ENCODE measurements around the gene SSRP1.
"Not testable (repeated sequence)": the region's sequence is repeated elsewhere in the genome, so short reads cannot be mapped to it uniquely, and the experiment has no call there.

SSRP1 gene

DNA sequence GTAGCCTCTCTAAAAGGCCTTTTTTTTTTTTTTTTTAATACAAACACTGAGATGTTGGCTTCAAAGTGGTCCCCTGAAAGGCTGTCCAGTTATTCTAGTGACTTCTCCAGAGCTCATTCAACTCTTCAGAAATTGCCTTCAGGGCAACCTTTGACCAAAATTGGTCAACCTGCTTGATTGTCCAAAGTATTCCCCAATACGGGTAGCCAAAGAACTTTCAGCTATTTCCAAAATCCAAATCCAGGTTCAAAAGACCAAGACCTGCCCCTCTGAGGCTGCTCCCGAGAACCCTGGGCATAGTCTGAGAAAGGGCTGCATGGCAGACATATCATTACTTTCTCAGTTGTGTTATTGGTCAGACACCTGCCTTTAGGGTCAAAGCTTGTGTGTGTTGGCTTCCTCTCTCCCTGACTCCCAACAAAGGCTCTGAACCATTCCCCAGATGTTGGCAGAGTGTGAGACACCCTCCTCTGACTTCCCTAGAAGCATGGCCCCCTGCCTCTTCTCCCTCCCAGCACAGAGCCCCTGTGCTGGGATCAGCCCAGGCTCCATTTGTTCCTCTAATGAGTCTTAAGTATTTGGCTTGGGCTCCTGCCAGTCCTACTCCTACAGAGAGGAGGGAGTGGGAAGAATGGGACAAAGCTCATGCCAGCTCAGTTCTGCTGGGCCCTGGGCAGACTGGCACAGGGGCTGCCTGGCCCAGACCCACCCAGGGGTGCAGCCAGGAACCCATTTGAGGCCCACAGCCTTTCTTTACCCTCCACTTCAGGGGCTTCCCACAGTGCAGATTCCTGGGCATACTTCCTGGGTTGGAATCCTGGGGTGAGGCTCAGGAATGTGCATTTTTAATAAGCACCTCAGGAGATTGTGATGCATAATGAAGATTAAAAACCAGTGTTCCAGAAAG lies 41.2 kb downstream of the SSRP1 start:
- peaks cover 1% of the 10 kb centered on the region for H3K36me3 Mint-ChIP-seq (ENCODE audit: insufficient read depth)
- H3K27ac Mint-ChIP-seq (ENCODE audit: low read depth) = no peak overlapping the region
- peaks cover 21% of the 10 kb centered on the region for H3K27me3 Mint-ChIP-seq
- ATAC-seq (replicated peaks; ENCODE audit: extremely low read depth, poor library complexity, severe bottlenecking) (no peak), DNase-seq (ENCODE audit: low spot score in 2 of 2) (no peak)
- no peaks in the 10 kb centered on the region for H3K9me3 Mint-ChIP-seq
- H3K4me1 Mint-ChIP-seq = no peaks in the 10 kb centered on the region
- no peak overlapping the region for H3K4me3 Mint-ChIP-seq

DNA sequence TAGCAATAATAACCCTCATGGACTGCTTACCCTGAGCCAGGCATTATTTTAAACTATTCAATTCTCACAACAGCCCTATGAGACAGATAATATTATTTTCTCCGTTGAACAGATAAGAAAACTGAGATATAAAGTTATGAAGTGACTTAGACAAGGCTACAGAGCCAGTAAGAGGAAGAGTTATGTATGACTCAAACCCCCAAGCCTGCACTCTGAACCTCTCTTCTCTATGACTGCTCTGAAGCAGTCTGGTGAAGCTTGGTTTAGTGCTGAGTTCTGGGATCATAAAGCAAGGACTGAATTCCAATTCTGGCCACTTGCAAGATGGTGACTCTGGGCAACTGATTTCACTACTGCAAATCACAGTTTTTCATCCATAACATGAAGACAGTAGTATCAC lies 45.4 kb downstream of the SSRP1 start:
- H3K4me3 Mint-ChIP-seq = no peak overlapping the region
- H3K27me3 Mint-ChIP-seq = peaks cover 31% of the 10 kb centered on the region
- no peak overlapping the region for H3K27ac Mint-ChIP-seq (ENCODE audit: low read depth)
- H3K36me3 Mint-ChIP-seq (ENCODE audit: insufficient read depth) = peaks cover 1% of the 10 kb centered on the region
- no peaks in the 10 kb centered on the region for H3K9me3 Mint-ChIP-seq
- no peaks in the 10 kb centered on the region for H3K4me1 Mint-ChIP-seq
- no peak for DNase-seq (ENCODE audit: low spot score in 2 of 2)
- ATAC-seq (replicated peaks; ENCODE audit: extremely low read depth, poor library complexity, severe bottlenecking) = no peak

DNA sequence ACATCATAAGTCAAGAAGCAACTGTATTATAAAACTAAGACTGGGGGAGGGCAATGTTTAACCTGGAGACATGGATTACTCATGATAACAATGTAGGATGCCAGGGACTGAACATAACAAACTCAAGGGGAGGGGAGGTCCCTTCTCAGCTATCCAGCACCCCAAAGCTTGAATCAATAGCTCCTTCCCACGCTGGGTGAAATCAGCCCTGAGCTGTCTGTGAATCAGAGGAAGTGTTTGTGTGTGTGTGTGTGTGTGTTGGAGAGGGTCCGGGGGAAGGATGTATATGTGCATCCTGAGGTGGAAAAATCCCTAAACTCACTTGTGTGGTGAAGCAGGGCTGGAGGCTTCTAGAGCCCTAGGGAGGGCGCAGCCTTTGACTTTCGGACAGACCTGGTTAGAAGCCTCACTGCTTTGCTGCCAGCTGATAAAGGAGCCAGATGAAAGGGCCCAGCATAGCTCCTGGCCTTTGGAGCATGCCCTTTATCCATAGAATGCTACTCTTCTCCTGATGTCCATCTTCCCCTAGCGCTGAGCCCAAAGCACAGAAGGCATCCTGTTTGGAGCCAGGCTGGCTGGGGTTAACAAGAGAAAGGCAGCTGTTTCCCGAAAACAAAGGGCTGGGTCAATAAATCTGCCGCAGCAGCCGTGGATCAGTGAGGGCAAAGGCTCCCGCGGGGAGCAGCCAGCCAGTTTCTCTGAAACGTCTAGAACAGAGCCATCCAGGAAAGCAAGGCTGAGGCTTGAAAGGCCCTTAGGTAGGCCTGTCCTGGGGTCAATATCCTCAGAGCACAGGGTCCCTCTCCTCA lies 46.7 kb downstream of the SSRP1 start:
- ATAC-seq (replicated peaks; ENCODE audit: extremely low read depth, poor library complexity, severe bottlenecking) = no peak
- Mint-ChIP-seq H3K27ac (ENCODE audit: low read depth) (no peak overlapping the region), H3K4me1 (no peaks in the 10 kb centered on the region), H3K27me3 (peaks cover 31% of the 10 kb centered on the region), H3K4me3 (no peak overlapping the region), H3K36me3 (ENCODE audit: insufficient read depth) (no peaks in the 10 kb centered on the region), H3K9me3 (no peaks in the 10 kb centered on the region)
- DNase-seq (ENCODE audit: low spot score in 2 of 2) = no peak

DNA sequence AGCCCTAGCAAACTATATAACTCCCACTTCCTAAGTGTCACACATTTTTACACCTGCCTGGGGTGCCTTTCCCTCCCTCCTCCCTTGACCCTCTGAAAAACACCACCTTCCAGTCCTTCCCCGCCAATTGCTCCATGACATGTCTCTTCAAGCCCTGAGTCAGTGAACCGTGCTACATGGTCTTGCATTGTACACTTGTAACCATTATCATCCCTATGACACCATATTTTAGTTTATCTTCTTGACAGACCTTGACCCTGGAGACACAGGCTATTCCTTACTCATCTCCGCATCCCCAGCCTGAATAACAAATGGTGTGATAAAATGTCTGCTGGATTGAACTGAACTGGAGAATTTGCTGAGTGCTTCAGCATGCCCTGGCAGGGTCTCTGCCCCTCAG lies 47.8 kb downstream of the SSRP1 start:
- Mint-ChIP-seq H3K4me1 (no peaks in the 10 kb centered on the region), H3K27me3 (peaks cover 31% of the 10 kb centered on the region), H3K36me3 (ENCODE audit: insufficient read depth) (no peaks in the 10 kb centered on the region), H3K9me3 (no peaks in the 10 kb centered on the region), H3K4me3 (no peak overlapping the region), H3K27ac (ENCODE audit: low read depth) (no peak overlapping the region)
- DNase-seq (ENCODE audit: low spot score in 2 of 2) = no peak
- no peak for ATAC-seq (replicated peaks; ENCODE audit: extremely low read depth, poor library complexity, severe bottlenecking)

DNA sequence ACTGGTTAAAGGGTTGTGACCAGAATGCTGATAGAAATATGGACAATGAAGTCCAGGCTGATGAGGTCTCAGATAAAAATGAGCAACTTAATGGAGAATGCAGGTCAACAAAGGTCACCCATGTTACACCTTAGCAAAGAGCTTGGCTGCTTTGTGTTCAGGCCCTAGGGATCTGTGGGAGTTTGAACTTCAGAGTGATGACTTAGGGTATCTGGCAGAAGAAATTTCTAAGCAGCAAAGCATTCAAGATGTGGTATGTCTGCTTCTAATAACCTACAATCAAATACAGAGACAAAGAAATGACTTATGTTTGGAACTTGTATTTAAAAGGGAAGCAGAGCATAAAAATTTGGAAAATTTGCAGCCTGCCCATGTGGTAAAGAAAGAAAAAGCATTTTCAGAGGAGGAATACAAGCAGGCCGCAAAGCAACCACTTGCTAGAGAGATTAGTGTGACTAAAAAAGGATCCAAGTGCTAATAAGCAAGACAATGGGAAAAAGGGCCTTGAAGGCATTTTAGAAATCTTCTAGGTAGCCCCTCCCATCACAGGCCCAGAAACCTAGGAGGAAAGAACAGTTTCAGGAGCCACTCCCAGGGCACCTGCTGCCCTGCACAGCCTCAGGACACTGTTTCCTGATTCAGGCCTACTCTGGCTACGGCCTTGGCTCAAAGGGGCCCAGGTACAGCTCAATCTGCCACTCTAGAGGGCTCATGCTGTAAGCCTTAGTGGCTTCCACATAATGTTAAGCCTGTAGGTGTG lies 52.3 kb downstream of the SSRP1 start:
- no peaks in the 10 kb centered on the region for H3K9me3 Mint-ChIP-seq
- no peak overlapping the region for H3K27ac Mint-ChIP-seq (ENCODE audit: low read depth)
- peaks cover 15% of the 10 kb centered on the region for H3K27me3 Mint-ChIP-seq
- ATAC-seq (replicated peaks; ENCODE audit: extremely low read depth, poor library complexity, severe bottlenecking) = no peak
- DNase-seq (ENCODE audit: low spot score in 2 of 2) = no peak
- no peaks in the 10 kb centered on the region for H3K36me3 Mint-ChIP-seq (ENCODE audit: insufficient read depth)
- no peaks in the 10 kb centered on the region for H3K4me1 Mint-ChIP-seq
- no peak overlapping the region for H3K4me3 Mint-ChIP-seq

DNA sequence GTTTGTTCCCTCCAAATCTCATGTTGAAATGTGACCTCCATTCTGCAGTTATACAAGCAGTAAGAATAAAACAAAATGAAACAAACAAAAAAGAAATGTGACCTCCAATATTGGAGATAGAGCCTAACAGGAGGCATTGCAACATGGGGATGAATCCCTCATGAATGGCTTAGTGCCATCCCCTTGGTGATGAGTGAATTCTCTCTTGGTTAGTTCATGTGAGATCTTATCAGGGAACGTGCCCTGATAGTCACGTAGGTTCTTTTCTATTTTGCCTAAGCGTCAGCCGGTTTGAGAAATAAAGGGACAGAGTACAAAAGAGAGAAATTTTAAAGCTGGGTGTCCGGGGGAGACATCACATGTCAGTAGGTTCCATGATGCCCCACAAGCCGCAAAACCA lies 54.1 kb downstream of the SSRP1 start:
- H3K36me3 Mint-ChIP-seq (ENCODE audit: insufficient read depth); H3K4me3 Mint-ChIP-seq; DNase-seq (ENCODE audit: low spot score in 2 of 2); ATAC-seq (replicated peaks; ENCODE audit: extremely low read depth, poor library complexity, severe bottlenecking); H3K27ac Mint-ChIP-seq (ENCODE audit: low read depth); H3K4me1 Mint-ChIP-seq; H3K9me3 Mint-ChIP-seq: not testable (repeated sequence)
- H3K27me3 Mint-ChIP-seq = peaks cover 21% of the 10 kb centered on the region

DNA sequence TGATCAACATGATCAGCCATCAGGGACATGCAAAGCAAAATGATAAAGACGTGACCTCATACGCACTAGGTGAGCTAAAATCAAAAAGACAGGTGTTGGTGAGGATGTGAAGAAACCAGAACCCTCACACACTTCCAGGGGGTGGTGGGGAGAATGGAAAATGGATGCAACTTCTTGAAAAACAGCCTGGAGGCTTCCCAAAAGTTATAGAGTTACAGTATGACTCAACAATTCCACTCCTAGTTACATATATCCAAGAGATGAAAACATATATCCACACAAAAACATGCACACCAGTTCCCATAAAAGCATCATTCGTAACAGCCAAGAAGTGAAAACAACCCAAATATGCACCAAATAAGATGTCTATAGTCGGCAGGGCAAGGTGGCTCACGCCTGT lies 56.6 kb downstream of the SSRP1 start:
- Mint-ChIP-seq H3K27ac (ENCODE audit: low read depth) (no peak overlapping the region), H3K36me3 (ENCODE audit: insufficient read depth) (no peaks in the 10 kb centered on the region), H3K4me3 (no peak overlapping the region), H3K9me3 (no peaks in the 10 kb centered on the region), H3K27me3 (peaks cover 29% of the 10 kb centered on the region), H3K4me1 (peaks cover 5% of the 10 kb centered on the region)
- no peak for ATAC-seq (replicated peaks; ENCODE audit: extremely low read depth, poor library complexity, severe bottlenecking)
- no peak for DNase-seq (ENCODE audit: low spot score in 2 of 2)

DNA sequence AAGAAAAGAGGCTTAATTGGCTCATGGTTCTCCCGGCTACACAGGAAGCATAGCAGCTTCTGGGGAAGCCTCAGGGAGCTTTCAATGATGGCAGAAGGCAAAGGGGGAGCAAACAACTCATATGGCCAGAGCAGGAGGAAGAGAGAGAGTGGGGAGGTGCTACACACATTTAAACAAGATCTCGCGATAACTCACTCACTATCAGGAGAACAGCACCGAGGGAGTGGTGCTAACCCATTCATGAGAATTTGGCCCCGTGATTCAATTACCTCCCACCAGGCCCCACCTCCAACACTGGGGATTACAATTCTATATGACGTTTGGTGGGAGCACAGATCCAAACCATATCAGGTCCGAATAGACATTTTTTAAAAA lies 57.0 kb downstream of the SSRP1 start:
- Mint-ChIP-seq H3K36me3 (ENCODE audit: insufficient read depth) (no peaks in the 10 kb centered on the region), H3K4me3 (no peak overlapping the region), H3K9me3 (no peaks in the 10 kb centered on the region), H3K27me3 (peaks cover 33% of the 10 kb centered on the region), H3K4me1 (peaks cover 5% of the 10 kb centered on the region), H3K27ac (ENCODE audit: low read depth) (no peak overlapping the region)
- ATAC-seq (replicated peaks; ENCODE audit: extremely low read depth, poor library complexity, severe bottlenecking) (no peak), DNase-seq (ENCODE audit: low spot score in 2 of 2) (no peak)

DNA sequence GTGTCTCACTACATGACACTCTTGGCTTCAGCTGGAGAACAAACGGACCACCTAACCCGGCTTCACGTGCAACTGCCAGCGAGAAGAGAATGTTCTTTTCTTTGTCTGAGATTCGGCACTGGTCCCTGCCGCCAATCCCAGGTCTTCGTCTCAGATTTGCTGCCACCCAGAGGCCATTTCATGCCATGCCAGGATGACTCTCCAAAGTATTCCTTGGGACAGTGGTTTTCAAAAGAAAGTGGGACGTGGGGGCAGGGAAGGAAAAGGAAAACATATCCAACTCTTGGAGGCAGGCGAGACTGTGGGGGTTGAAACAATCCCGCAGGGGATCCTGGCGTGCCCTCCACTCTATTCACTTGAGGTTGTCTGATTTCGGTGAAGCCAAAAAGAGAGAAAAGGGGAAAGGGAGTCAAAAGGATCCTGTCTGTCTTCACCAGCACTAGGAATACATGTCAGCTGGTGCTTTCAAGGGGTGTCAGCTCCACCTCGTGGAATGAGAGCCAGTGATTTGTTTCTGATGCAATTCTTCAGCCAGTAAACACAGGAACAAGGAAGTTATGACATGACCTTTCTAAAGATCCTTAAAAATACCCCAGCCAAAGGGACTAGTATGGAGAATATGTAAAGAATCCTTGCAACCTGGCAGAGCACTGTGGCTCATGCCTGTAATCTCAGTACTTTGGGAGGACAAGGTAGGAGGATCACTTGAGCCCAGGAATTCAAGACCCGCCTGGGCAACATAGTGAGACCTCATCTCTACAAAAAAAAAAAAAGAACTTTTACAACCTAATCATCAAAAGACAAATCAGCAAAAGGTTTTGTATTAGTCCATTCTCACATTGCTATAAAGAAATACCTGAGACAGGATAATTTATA lies 57.6 kb downstream of the SSRP1 start:
- no peak for ATAC-seq (replicated peaks; ENCODE audit: extremely low read depth, poor library complexity, severe bottlenecking)
- no peak for DNase-seq (ENCODE audit: low spot score in 2 of 2)
- Mint-ChIP-seq H3K4me1 (peaks cover 5% of the 10 kb centered on the region), H3K9me3 (peaks cover 4% of the 10 kb centered on the region), H3K4me3 (no peak overlapping the region), H3K27ac (ENCODE audit: low read depth) (no peak overlapping the region), H3K27me3 (peaks cover 33% of the 10 kb centered on the region), H3K36me3 (ENCODE audit: insufficient read depth) (no peaks in the 10 kb centered on the region)

DNA sequence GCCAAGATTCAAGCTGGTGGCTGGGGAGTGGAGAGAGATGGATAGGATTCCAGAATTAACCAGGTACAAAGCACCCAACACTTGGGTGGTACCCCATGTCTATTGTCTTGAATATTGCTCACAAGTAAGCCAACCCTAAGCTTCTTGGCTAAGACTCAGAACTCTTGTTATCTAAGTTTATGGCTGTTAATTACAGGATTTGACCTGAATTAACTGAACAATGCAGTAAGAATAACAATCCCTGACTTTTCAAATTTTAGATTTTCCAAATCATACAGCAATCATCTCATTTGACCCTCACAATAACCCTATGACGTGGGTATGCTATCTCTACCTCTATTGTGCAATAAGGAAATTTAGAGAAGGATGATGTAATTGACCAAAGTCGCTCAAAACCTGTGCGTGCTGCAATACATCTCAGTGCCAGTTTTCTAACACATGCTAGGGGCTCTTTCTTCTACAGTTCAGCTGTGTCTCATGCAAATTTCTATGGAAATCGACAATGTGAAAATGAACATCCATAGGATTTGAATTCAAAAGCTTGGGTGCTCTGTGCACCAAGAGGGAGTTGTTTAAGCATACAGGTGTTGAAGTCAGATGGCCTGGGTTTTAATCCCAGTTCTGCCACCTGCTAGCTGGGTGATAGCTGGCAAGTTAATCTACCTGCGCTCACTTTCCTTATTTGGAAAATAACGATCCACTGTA lies 58.6 kb downstream of the SSRP1 start:
- ATAC-seq (replicated peaks; ENCODE audit: extremely low read depth, poor library complexity, severe bottlenecking) (no peak), DNase-seq (ENCODE audit: low spot score in 2 of 2) (no peak)
- no peak overlapping the region for H3K27ac Mint-ChIP-seq (ENCODE audit: low read depth)
- no peaks in the 10 kb centered on the region for H3K36me3 Mint-ChIP-seq (ENCODE audit: insufficient read depth)
- no peak overlapping the region for H3K4me3 Mint-ChIP-seq
- H3K9me3 Mint-ChIP-seq = peaks cover 6% of the 10 kb centered on the region
- H3K4me1 Mint-ChIP-seq = peaks cover 5% of the 10 kb centered on the region
- peaks cover 33% of the 10 kb centered on the region for H3K27me3 Mint-ChIP-seq

DNA sequence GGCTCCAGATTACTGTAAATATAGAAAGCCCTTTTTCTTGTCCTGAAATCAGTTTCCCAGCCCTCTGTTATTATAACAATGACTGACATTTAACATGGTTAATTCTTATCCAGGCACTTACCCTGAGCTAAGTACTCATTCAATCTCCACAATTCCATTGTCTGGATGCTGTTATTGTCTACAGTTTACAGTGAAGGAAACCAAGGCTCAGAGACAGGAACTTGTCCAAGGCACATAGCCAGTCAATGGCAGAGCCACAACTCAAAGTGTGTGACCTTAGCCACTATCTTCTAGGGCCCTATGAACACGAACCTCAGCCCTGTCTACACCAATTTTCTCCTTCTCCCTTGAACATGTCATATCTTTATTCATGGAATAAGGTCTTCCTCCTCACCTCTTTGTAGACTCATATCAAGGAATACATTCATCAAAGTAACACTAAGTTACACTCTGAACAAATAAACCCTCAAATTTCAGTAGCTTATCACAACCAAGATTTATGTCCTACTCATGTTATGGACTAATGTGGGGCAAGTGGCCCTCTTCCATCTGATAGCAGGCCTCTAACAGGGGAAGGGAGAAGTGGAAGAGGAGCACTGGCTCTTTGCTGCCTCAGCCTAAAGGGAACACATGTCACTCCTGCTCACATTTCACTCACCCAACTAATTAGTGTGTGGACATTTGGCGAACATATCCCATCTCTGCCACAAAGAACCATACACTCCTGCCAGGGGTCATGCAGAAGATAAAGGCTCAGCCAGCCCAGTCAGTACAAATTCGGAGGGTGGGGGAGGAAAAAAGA lies 59.3 kb downstream of the SSRP1 start:
- Mint-ChIP-seq H3K27ac (ENCODE audit: low read depth) (no peak overlapping the region), H3K36me3 (ENCODE audit: insufficient read depth) (no peaks in the 10 kb centered on the region), H3K4me3 (no peak overlapping the region), H3K4me1 (peaks cover 5% of the 10 kb centered on the region), H3K9me3 (peaks cover 6% of the 10 kb centered on the region), H3K27me3 (peaks cover 38% of the 10 kb centered on the region)
- DNase-seq (ENCODE audit: low spot score in 2 of 2) (no peak), ATAC-seq (replicated peaks; ENCODE audit: extremely low read depth, poor library complexity, severe bottlenecking) (no peak)

Measured in central memory CD8-positive, alpha-beta T cell (primary cell).